HCT116 (cell line): ENCODE results near the gene NCAPH2. TPM values are rescaled to one million over a fixed set of nuclear protein-coding genes. Genes with fewer than 3 reads are reported as not detected.

Source experiments
- ATAC-seq: fragments of 200-7000 bp; cut with Tn5 transposase; 2 replicates; pipeline ENCODE4 v1.9.1; 2020; ENCODE audit warnings: mild to moderate bottlenecking, moderate library complexity
- BruUV-seq: library from RNA; stranded (reverse); fragments of 400-500 nt; replicated peaks from 2 replicates; lab custom pipeline; 2021; lab: Mats Ljungman, UMichigan
- CTCF ChIA-PET: fragments of 300-600 bp; sonication (Branson Sonifier 250); formaldehyde crosslinking; loops from one replicate; lab custom pipeline; 2021; ENCODE audit warnings: antibody characterized with exemption; lab: Charles Lee
- POLR2A ChIA-PET: fragments of 300-600, 350-600 bp; sonication (Branson Sonifier 250); formaldehyde crosslinking; loops from one replicate; lab custom pipeline; 2021; ENCODE audit warnings: antibody characterized with exemption; lab: Charles Lee
- RAD21 ChIA-PET, 2 experiments: fragments of 300-600 bp; sonication (Branson Sonifier 250); formaldehyde crosslinking; loops; one replicate each; lab custom pipeline; 2023; ENCODE audit warnings: low total read pairs in 2 of 2; ENCODE audit not compliant: uncharacterized antibody in 2 of 2, unreplicated experiment in 2 of 2, low non-redundant PET in 1 of 2; lab: Charles Lee
- DNase-seq: peaks from one replicate; pipeline ENCODE4 v3.0.0-alpha.2; 2010; ENCODE audit warnings: low read depth, low spot score
- H2AFZ ChIP-seq: fragments of 200-600 bp; shearing (Covaris generic), sonication (generic); 2 replicates; pipeline ENCODE4 v1.6.1; 2017; ENCODE audit warnings: low read depth, mixed run types, mixed read lengths, antibody characterized with exemption, low read length; ENCODE audit not compliant: poor library complexity, severe bottlenecking
- H3K27ac ChIP-seq: 2 replicates; pipeline ENCODE4 v1.5.1; 2012; ENCODE audit warnings: low read depth, low read length
- H3K27me3 ChIP-seq: fragments of 200-600 bp; sonication (generic); 2 replicates; pipeline ENCODE4 v1.6.1; 2016; ENCODE audit warnings: mixed run types, low read length, mixed read lengths; ENCODE audit not compliant: insufficient read depth
- H3K36me3 ChIP-seq, 2 experiments: fragments of 200-500 bp in 1 of 2; fragments of 200-600 bp in 1 of 2; sonication (Bioruptor generic) in 1 of 2; sonication (generic) in 1 of 2; 2 replicates each; pipeline versions ENCODE4 v1.5.1 to v1.6.1; 2014 to 2016; ENCODE audit warnings: low read length in 2 of 2, inconsistent platforms in 1 of 2, mixed read lengths in 1 of 2, mixed run types in 1 of 2; ENCODE audit not compliant: insufficient read depth in 2 of 2, control insufficient read depth in 1 of 2
- H3K4me1 ChIP-seq, 2 experiments: fragments of 200-600 bp in 1 of 2; sonication (generic) in 1 of 2; 2 replicates each; pipeline versions ENCODE4 v1.5.1 to v1.6.1; 2012 to 2017; ENCODE audit warnings: low read length in 2 of 2, inconsistent platforms in 1 of 2, mild to moderate bottlenecking in 1 of 2, mixed read lengths in 1 of 2, mixed run types in 1 of 2, moderate library complexity in 1 of 2; ENCODE audit not compliant: insufficient read depth in 2 of 2, control insufficient read depth in 1 of 2
- H3K4me2 ChIP-seq: fragments of 200-600 bp; sonication (generic); 2 replicates; pipeline ENCODE4 v1.6.1; 2017; ENCODE audit warnings: mixed run types, low read length, mixed read lengths
- H3K4me3 ChIP-seq, 2 experiments: fragments of 200-600 bp in 1 of 2; sonication (generic) in 1 of 2; replicated peaks in 1 of 2; 2 replicates each; pipeline ENCODE4 v1.5.1; 2011 to 2016; ENCODE audit warnings: low read length in 2 of 2, control low read depth in 1 of 2, low read depth in 1 of 2, mild to moderate bottlenecking in 1 of 2, mixed read lengths in 1 of 2, mixed run types in 1 of 2
- H3K79me2 ChIP-seq: fragments of 200-600 bp; sonication (generic); 2 replicates; pipeline ENCODE4 v1.6.1; 2017; ENCODE audit warnings: mild to moderate bottlenecking, mixed run types, low read length, moderate library complexity, mixed read lengths; ENCODE audit not compliant: insufficient read depth
- H3K9ac ChIP-seq: fragments of 200-600 bp; sonication (generic); 2 replicates; pipeline ENCODE4 v1.6.1; 2016; ENCODE audit warnings: low read length, mixed read lengths
- H3K9me2 ChIP-seq: fragments of 200-600 bp; sonication (generic), shearing (Covaris generic); 2 replicates; pipeline ENCODE4 v1.6.1; 2017; ENCODE audit warnings: mixed run types, mild to moderate bottlenecking, moderate library complexity; ENCODE audit not compliant: insufficient read depth
- H3K9me3 ChIP-seq, 2 experiments: fragments of 200-500 bp in 1 of 2; fragments of 200-600 bp in 1 of 2; sonication (Bioruptor generic) in 1 of 2; sonication (generic) in 1 of 2; 2 replicates each; pipeline ENCODE4 v1.6.1; 2014 to 2017; ENCODE audit warnings: low read length in 2 of 2, mixed read lengths in 2 of 2, inconsistent platforms in 1 of 2, low read depth in 1 of 2, mild to moderate bottlenecking in 1 of 2, mixed run types in 1 of 2, moderate library complexity in 1 of 2; ENCODE audit not compliant: control insufficient read depth in 1 of 2, insufficient read depth in 1 of 2
- H4K20me1 ChIP-seq: fragments of 200-600 bp; sonication (generic), shearing (Covaris generic); 2 replicates; pipeline ENCODE4 v1.6.1; 2017; ENCODE audit warnings: mixed run types, mild to moderate bottlenecking, moderate library complexity; ENCODE audit not compliant: insufficient read depth
- JUND ChIP-seq: IDR thresholded peaks from 2 replicates; pipeline ENCODE4 v1.6.1; 2012
- MAX ChIP-seq: IDR thresholded peaks from 2 replicates; pipeline ENCODE4 v1.6.1; 2012
- YY1 ChIP-seq: IDR thresholded peaks from 2 replicates; pipeline ENCODE4 v1.6.1; 2011; ENCODE audit warnings: low read length, low read depth, moderate library complexity, mild to moderate bottlenecking; ENCODE audit not compliant: insufficient replicate concordance; ENCODE audit errors: extremely low read depth
- ZBTB33 ChIP-seq: IDR thresholded peaks from 2 replicates; pipeline ENCODE4 v1.6.1; 2011; ENCODE audit warnings: mild to moderate bottlenecking, low read length, moderate library complexity; ENCODE audit not compliant: insufficient replicate concordance; ENCODE audit errors: extremely low read depth
- intact Hi-C: fragments of 100-400 bp; cut with micrococcal nuclease; formaldehyde crosslinking; loops from 2 replicates; pipeline ENCODE4 v1.10.0; 2022
- total RNA-seq: library from RNA; stranded (reverse); gene quantifications from one replicate; pipeline ENCODE4 v1.2.1, GENCODE V29; 2021; ENCODE audit not compliant: unreplicated experiment

NCAPH2 gene
- total RNA-seq, 1 experiment from 2014 or later, result 99.1 TPM

- no peak for ATAC-seq
- Histone ChIP-seq H3K27ac (no peak within 1 kb of the TSS; the same call in 1 of the 2 replicates), H3K4me3 (no peak within 1 kb of the TSS)
Observed at GRCh38 chr22:50486561-50487289, 21.3 kb upstream of the NCAPH2 start, which contains the start of gene MIOX. MIOX (plus strand) TSS chr22:50486859; CDS start chr22:50486898, 39 bp downstream.

More at GRCh38 chr22:50486561-50487289, 21.3 kb upstream of the NCAPH2 start, which contains the start of gene MIOX:
- ChIA-PET RAD21 (no interaction called here), CTCF (interaction anchor here (0.9 kb wide), 1 partner anchor 11 kb away, joined by 3 read pairs; no protein-coding TSS in a partner anchor), POLR2A (no interaction called here)
- no peak within 1 kb of the TSS for H3K4me2 ChIP-seq
- no peaks in the 10 kb centered on the region for H3K79me2 ChIP-seq
- H3K9ac ChIP-seq, result no peak within 1 kb of the TSS
- no peak within 1 kb of the TSS for H2AFZ ChIP-seq
- no peaks in the 10 kb centered on the region for H3K9me3 ChIP-seq
- peaks cover 6 to 25% of the 10 kb centered on the region in 2 experiments; a peak in 3 of 4 replicates for H3K4me1 ChIP-seq
- intact Hi-C loops, result no loop called here
- no peak for DNase-seq
- H3K36me3 ChIP-seq, result no peaks in the 10 kb centered on the region
- no peaks in the 10 kb centered on the region for H4K20me1 ChIP-seq
- no peaks in the 10 kb centered on the region for H3K27me3 ChIP-seq
- BruUV-seq, result no TSS peak
- H3K9me2 ChIP-seq, result no peaks in the 10 kb centered on the region
- TF ChIP-seq YY1 (no peak), ZBTB33 (no peak), MAX (no peak), JUND (no peak)
